ENCODE results near the gene FMNL2. TPM values are rescaled to one million over a fixed set of nuclear protein-coding genes. Genes with fewer than 3 reads are reported as not detected.

FMNL2 gene
- total RNA-seq, 1 donor from 2014 or later = 24.7 TPM

- no peak for TF ChIP-seq CTCF (IDR thresholded peaks at IDR 0.05; ENCODE audit: insufficient read depth, low read length, severe bottlenecking)
- Histone ChIP-seq H3K4me3 (ENCODE audit: low read depth, low read length) (no peak overlapping the region), H3K27me3 (ENCODE audit: control insufficient read depth, insufficient read depth, low read length) (no peaks in the 10 kb centered on the region), H3K36me3 (ENCODE audit: control insufficient read depth, insufficient read depth, low read length) (no peaks in the 10 kb centered on the region)
- DNase-seq (ENCODE audit: low read depth) = no peak
- no peak for FAIRE-seq
Measured at GRCh38 chr2:152490686-152491455, 155.9 kb downstream of the FMNL2 start.

- FAIRE-seq (no peak), DNase-seq (ENCODE audit: low read depth) (no peak)
- Histone ChIP-seq H3K27me3 (ENCODE audit: control insufficient read depth, insufficient read depth, low read length) (no peaks in the 10 kb centered on the region), H3K4me3 (ENCODE audit: low read depth, low read length) (no peak overlapping the region), H3K36me3 (ENCODE audit: control insufficient read depth, insufficient read depth, low read length) (no peaks in the 10 kb centered on the region)
- no peak for TF ChIP-seq CTCF (IDR thresholded peaks at IDR 0.05; ENCODE audit: insufficient read depth, low read length, severe bottlenecking)
Measured at GRCh38 chr2:152492131-152492530, 157.2 kb downstream of the FMNL2 start.

GRCh38 chr2:152492911-152493310 is 157.9 kb downstream of the FMNL2 start:
- H3K4me3 ChIP-seq (ENCODE audit: low read depth, low read length) = no peak overlapping the region
- FAIRE-seq (no peak), DNase-seq (ENCODE audit: low read depth) (no peak)
- TF ChIP-seq CTCF (IDR thresholded peaks at IDR 0.05; ENCODE audit: insufficient read depth, low read length, severe bottlenecking) = no peak
- H3K36me3 ChIP-seq (ENCODE audit: control insufficient read depth, insufficient read depth, low read length) = no peaks in the 10 kb centered on the region
- H3K27me3 ChIP-seq (ENCODE audit: control insufficient read depth, insufficient read depth, low read length) = no peaks in the 10 kb centered on the region

GRCh38 chr2:152493417-152493816 is 158.4 kb downstream of the FMNL2 start:
- Histone ChIP-seq H3K36me3 (ENCODE audit: control insufficient read depth, insufficient read depth, low read length) (no peaks in the 10 kb centered on the region), H3K4me3 (ENCODE audit: low read depth, low read length) (no peak overlapping the region), H3K27me3 (ENCODE audit: control insufficient read depth, insufficient read depth, low read length) (no peaks in the 10 kb centered on the region)
- no peak for FAIRE-seq
- no peak for TF ChIP-seq CTCF (IDR thresholded peaks at IDR 0.05; ENCODE audit: insufficient read depth, low read length, severe bottlenecking)
- no peak for DNase-seq (ENCODE audit: low read depth)

GRCh38 chr2:152493945-152494528 is 159.1 kb downstream of the FMNL2 start:
- no peak for FAIRE-seq
- no peak for DNase-seq (ENCODE audit: low read depth)
- Histone ChIP-seq H3K4me3 (ENCODE audit: low read depth, low read length) (no peak overlapping the region), H3K36me3 (ENCODE audit: control insufficient read depth, insufficient read depth, low read length) (no peaks in the 10 kb centered on the region), H3K27me3 (ENCODE audit: control insufficient read depth, insufficient read depth, low read length) (no peaks in the 10 kb centered on the region)
- no peak for TF ChIP-seq CTCF (IDR thresholded peaks at IDR 0.05; ENCODE audit: insufficient read depth, low read length, severe bottlenecking)
